Measurements from ENCODE around the gene PCYT1A.

PCYT1A gene

GRCh38 chr3:196237203-196237602, 50.3 kb downstream of the PCYT1A start:
- no peak for DNase-seq (ENCODE audit: low read depth in 2 of 2)

DNA sequence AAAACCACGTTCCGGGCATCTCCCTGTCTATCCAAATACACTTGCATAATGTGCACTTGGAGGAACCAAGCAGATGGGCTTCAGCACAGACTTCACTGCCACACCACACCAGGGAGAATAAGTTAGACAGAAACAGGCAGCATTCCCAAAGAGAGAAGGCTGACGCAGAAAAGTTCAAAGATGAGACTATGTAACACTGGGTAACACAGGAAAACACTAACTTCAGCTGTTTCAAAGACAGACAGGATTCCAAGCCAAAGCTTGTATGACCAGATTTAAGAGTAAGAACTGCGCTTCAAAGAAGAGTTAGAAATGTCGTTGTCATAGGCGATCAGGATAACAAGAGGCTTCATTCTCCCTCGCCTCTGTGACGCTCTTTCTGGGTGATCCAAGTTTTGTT, 51.3 kb downstream of the PCYT1A start:
- DNase-seq (ENCODE audit: low read depth in 2 of 2): no peak

DNA sequence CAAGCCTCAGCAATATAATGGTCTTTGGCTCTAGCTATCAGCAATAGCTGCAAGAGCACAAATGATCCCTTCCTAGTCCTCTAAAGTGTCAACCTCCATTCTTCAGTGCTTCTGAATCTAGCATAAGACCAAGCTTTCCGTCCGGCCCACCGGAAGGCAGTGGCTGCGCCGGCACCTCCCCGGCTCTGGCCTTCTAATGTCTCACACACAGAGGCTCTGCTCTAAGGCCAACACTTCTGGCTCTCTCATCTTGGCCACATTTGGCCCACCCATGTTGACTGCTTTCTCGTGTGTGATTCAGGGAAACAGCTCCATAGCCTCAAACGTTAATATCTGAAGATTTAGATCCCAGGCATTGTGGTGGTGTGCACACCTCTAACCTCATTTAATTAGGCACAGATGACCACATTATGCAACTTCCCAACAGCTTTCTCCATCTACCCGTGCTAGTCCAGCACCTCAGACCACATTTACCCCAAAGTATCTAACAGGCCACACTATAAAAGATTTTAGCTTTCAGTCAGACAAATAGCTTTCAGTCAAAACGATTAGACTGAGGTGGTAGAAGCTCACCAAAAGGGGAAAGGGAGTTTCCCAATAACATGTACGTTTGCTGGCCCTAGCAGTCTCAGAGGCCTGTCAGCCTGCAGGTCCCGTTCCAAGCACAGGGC, 51.9 kb downstream of the PCYT1A start:
- no peak for DNase-seq (ENCODE audit: low read depth in 2 of 2)

GRCh38 chr3:196232882-196233251, 54.7 kb downstream of the PCYT1A start:
- no peak for DNase-seq (ENCODE audit: low read depth in 2 of 2)

GRCh38 chr3:196232154-196232881, 55.2 kb downstream of the PCYT1A start:
- no peak for DNase-seq (ENCODE audit: low read depth in 2 of 2)

GRCh38 chr3:196227629-196228493, 59.7 kb downstream of the PCYT1A start:
- no peak for DNase-seq (ENCODE audit: low read depth in 2 of 2)

DNA sequence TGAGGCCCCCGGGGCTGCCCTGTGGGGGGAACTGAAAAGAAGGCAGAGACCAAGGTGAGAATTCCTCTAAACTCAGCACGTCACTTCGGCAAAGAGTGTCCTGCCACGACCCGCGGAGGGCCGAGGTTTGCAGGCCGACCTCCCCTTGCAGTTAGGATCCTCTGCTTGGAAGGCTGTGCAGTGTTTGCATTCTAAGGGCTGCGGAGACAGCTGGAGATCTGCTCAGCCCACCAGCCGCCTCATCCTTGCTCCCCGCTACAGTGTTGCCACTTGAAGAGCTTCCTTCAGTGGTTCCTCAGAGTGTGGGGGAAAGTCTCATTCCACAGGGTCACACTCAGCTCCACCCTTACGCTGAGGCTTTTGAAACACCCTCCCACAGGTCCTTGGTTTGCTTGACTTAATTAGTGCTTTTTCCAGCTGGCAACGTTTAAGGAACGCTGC, 60.4 kb downstream of the PCYT1A start:
- DNase-seq (ENCODE audit: low read depth in 2 of 2): no peak

DNA sequence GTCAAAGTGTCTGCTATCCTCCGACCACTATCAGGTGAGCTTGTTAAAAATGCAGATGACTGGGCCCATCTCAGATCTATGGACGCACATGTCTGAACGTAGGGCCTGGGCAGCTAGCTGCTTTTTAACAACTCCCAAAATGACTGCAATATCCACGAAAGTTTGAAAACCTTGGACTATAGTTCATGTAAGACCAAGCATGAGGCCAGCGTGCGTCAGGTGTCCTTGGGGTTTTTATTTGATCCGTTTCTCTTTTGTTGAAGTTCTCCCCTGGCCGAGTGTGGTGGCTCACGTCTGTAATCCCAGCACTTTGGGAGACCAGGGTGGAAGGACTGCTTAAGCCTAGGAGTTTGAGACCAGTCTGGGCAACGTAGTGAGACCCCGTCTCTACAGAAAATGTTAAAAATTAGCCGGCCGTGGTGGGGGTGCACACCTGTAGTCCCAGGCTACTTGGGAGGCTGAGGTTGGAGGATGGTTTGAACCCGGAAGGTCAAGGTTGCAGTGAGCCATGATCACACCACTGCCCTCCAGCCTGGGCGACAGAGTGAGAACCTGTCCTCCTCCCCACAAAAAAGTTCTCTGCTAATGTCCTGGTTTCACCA, 61.7 kb downstream of the PCYT1A start:
- no peak for DNase-seq (ENCODE audit: low read depth in 2 of 2)

DNA sequence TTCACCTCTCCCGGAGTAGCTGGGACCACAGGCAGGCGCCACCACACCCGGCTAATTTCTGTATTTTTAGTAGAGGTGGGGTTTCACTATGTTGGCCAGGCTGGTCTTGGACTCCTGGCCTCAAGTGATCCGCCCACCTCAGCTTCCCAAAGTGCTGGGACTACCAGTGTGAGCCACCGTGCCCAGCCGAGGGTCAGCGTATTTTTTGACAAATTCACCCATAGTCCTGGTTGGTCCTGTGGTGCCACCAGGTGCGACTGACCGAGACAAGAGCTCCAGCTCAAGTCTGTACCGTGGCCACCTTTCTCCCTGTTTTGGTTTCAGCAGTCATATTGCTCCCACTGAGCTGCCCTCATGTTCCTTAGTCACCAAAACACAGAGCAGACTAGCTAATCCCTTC, 62.4 kb downstream of the PCYT1A start:
- no peak for DNase-seq (ENCODE audit: low read depth in 2 of 2)

- DNase-seq (ENCODE audit: low read depth in 2 of 2): no peak
Observed at GRCh38 chr3:196222876-196223595, 64.5 kb downstream of the PCYT1A start.

GRCh38 chr3:196220991-196221390, 66.5 kb downstream of the PCYT1A start:
- DNase-seq (ENCODE audit: low read depth in 2 of 2): no peak

- DNase-seq (ENCODE audit: low read depth in 2 of 2): no peak
Observed at GRCh38 chr3:196220587-196220986, 66.9 kb downstream of the PCYT1A start.

GRCh38 chr3:196219970-196220311, 67.6 kb downstream of the PCYT1A start:
- no peak for DNase-seq (ENCODE audit: low read depth in 2 of 2)

GRCh38 chr3:196219194-196219969, 68.1 kb downstream of the PCYT1A start:
- DNase-seq (ENCODE audit: low read depth in 2 of 2): peak; percentile 34 to 45

DNA sequence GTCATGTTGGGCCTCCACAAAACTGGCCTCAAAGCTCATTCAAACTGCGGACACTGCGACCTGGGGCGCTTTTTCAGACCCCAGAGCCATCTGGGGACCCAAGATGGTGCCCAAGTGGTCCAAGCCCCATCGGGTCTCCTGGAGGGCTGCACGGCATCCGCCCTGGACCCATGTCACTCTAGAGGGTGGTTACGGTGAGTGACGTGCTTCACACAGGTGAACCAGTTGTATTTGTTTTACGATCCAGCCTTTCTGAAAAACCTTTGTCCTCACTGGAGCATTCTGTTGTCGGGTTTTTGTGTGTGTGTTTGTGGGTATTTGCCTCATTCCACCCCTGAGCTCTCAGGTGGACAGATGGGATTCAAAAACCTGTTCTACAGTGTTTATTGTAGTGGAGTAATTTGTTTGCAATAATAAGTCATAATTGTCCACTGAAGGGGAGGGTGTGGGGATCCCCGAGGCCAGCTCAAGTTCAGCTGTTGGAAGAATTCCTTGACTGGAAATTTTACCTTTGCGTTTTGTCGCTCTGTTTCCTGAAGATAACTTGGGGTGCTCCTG, 69.3 kb downstream of the PCYT1A start:
- DNase-seq (ENCODE audit: low read depth in 2 of 2): no peak

DNA sequence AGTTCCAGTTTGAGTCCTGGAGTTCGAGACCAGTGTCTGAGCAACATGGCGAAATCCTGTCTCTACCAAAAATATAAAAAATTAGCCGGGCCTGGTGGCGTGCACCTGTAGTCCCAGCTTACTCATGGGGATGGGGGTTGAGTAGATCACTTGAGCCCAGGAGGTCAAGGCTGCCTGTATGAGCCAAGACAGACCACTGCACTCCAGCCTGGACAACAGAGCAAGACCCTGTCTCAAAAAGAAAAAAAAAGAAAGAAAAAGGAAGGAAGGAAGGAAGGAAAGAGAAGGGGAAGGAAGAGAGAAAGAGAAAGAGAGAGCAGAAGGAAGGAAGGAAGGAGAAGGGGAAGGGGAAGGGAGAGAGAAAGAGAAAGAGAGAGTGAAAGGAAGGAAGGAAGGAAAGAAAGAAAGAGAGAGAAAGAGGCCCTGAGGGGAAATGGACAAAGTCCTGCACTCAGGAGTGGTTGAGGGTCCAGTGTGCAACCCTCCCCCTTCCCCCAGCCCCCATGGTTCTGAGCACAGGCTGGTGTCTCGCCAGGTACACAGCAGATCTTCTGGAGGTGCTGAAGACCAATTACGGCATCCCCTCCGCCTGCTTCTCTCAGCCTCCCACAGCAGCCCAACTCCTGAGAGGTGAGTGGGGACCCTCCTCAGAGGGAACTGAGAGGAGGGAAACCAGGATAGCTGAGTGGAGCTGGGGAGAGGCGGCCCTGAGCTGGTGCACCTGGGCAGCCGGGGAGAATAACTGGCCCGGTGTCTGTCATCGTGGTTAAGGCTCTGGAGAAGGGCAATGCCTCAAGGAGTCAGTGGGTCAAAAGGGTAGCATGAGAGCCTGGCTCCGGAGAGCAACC, 70.0 kb downstream of the PCYT1A start:
- no peak for DNase-seq (ENCODE audit: low read depth in 2 of 2)

DNA sequence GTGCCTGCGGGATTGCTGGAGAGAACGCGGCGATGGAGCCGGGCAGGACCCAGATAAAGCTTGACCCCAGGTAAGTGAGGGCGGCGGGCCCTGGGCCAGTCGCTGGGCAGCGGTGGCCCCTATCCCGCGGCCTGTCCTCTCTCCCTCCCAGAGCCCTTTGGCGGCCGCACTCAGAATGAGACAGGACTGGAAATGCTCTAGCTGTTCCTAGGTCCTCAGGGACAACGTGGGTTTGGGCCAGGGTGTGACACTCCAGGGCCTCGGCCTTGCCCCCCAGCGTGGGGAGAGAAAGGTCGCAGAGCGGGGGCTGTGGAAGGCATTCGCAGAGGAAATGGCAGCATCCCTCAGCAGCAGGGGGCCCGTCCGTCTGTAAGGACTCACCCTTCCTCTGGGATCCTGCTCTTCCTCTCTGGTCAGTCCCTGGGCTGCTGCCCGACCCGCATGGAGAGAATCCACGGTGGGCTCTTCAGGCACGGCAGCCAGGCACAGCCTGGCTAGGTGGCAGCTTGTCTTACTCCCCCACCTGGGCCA, 70.8 kb downstream of the PCYT1A start:
- no peak for DNase-seq (ENCODE audit: low read depth in 2 of 2)

- DNase-seq (ENCODE audit: low read depth in 2 of 2): no peak
Observed at GRCh38 chr3:196216089-196216564, 71.4 kb downstream of the PCYT1A start, which contains the start of gene SLC51A. Gene SLC51A, plus strand, starts transcription at chr3:196216534. Its CDS starts 179 bp downstream, at chr3:196216713.

- no peak for DNase-seq (ENCODE audit: low read depth in 2 of 2)
Observed at GRCh38 chr3:196215493-196216020, 72.0 kb downstream of the PCYT1A start.
